IPS-18c (cell line): ENCODE data around the gene JAG1.

ENCODE experiments used
- H3K4me3 ChIP-seq: 2 replicates; pipeline ENCODE4 v1.7.0; 2013; ENCODE audit warnings: low read depth, mild to moderate bottlenecking, low read length, moderate library complexity; ENCODE audit not compliant: insufficient read depth
- H3K9me3 ChIP-seq: one replicate; pipeline ENCODE4 v1.6.1; 2013; ENCODE audit warnings: mild to moderate bottlenecking, low read length, moderate library complexity; ENCODE audit not compliant: control insufficient read depth, insufficient read depth

Gene JAG1

DNA sequence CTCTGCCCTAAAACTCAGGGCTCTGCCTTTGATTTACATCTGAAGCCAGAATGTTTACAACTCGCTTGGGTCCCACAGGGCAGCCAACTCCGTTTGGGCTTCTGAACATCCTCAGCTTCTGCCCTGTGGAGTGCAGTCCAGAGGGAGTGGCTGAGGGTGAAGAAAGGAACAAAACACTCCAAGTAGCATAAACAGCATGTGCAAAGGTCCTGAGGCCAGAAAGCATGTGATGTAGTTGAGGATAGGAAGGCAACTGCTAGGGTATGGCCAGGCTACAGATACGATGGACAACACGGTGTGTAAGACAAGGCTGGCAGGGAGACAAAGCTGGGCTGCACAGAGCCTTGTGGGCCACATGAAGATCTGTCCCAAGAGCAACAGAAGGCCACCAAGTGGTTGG is 12.5 kb downstream of the JAG1 start:
- no peak overlapping the region for H3K4me3 ChIP-seq
- no peaks in the 10 kb centered on the region for H3K9me3 ChIP-seq

DNA sequence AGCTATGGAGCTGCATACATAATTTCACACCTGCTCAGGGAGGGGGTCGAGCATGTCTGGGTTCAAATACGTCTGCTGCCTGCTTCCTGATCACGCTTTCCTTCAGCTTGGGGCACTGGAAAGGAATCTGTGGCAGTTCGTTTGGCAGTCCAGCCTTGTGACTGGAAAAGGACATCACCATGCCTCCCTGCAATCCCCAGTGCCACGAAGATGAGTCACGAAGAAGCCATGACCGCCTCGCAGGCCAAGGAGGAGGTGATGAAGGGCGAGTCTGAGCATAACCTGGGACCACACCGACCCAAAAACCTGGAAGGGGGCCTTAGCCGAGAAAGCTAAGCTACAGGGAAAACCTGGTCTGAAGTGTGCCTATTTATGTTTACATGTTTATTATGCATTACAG is 13.1 kb downstream of the JAG1 start:
- Histone ChIP-seq H3K4me3 (no peak overlapping the region), H3K9me3 (no peaks in the 10 kb centered on the region)

DNA sequence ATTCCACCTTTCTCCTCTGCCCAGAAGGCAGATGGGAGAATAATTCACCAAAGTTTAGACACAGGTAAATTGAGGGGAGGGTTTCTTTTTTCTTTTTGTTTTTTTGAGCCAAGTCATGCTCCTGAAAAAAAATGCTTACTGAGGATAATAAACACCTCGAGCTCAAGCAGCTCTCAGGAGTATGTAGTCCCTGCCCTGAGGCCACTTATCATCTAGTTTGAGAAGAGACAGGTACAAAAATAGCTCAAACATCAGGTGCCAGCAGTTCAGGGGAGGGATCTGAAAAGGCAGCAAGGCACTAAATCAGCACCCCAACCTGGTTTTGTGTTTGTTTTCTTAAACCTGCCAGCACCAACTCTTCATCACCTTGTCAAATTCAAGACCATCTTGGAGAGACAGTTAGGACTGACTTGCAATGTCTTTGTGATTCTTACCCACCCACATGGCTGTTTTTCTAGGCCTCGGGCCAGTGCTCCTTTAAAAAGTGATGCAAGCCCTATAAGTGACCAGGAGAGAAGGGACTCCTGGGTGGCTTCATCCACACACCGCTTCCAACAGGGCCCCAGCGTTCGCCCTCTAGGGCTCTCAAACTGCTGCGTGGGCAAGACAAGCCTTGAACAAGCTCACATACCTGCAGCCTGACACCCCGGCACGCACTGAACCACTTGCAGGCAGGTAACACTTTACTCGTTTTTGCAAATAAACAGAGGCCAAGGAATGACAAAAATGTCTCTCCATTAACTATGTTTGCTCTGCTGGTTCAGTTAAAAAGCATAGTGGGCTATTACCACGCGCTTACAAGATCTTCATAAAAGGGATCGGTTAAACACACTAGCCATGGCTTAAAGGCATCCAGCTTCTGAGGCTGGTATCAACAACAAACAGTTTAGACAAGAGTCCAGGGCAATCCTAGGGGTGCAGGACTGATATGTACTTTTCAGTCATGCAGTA is 13.9 kb downstream of the JAG1 start:
- H3K4me3 ChIP-seq: no peak overlapping the region

DNA sequence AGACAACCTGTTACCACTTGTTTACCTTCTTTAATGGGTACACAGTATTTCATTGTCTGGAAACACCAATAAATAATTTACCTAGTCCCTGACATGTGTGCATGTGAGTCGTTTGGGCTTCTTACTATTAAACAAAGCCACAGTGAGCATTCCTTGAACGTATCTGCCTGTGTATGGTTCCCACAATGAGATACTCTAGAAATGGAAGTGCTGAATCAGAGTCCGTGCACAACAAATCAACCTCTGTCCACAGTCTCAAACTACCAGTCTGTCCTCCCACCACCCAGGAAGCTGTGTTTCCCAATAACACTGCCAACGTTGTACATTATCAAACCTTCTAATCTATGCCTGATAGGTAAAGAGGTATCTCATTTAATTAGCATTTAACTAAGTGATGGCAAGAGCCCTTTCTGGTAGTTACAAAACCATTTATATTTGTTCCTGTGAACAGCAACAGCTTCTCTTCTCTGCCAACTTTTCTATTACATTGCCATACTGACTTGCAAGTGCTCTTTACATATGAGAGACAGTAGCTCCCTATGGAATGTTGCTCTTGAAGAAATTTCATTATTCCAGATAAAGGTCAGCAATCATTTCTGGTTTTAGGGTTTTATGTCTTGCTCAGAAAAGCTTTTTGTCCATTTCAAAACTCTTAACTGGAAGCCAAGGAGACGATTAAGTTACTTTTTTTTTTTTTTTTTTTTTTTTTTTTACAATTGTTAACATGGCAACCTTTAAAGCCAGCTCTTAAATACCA is 14.7 kb downstream of the JAG1 start:
- no peak overlapping the region for H3K4me3 ChIP-seq
- no peaks in the 10 kb centered on the region for H3K9me3 ChIP-seq

More for the DNA sequence above, 13.9 kb downstream of the JAG1 start:
- H3K9me3 ChIP-seq: no peaks in the 10 kb centered on the region

DNA sequence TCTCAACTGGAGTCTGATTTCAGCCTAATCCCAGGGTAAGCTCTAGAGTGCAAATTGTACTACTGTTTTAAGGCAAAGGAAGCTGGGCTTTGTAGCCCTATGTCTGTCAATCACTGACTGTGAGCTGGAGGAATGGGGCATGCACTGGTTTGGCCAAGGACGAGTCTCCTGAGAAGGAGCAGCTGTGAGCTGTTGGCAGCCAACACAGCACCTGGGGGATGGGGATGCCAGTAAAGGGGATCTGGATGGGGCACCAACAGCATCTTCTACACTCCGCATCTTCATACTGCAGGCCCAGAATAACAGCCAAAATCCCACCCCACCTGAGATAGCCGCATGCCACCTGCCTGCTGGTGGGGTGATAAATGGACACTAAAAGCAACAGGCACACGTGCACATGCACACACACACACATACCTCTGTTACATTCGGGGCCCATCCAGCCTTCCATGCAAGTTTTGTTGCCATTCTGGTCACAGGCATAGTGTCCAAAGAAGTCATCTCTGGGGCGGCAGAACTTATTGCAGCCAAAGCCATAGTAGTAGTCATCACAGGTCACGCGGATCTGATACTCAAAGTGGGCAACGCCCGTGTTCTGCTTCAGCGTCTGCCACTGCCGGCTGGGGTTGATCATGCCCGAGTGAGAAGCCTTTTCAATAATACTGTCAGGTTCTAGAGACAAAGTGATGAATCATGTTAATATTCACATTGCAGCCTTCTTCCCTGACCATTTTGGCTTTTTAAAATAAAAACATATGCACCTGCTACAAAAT is 15.6 kb downstream of the JAG1 start:
- Histone ChIP-seq H3K4me3 (no peak overlapping the region), H3K9me3 (no peaks in the 10 kb centered on the region)

DNA sequence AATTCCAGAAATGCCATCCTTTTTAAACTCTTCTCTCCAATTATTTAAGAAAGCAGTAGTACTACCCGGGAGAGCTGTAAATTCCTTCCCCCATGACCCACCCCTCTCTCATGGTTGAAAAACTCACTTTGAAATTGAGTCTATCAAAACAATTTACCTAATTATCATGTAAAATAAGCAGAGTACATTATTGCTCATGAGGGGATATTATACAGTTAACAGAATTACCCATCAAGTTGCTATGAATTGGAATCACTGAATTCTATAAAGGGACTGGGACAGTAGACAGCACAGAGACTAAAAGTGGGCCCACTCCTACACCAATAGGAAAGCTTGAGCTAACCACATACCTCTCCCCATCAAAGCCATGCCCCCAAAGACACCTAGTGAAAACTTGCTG is 16.3 kb downstream of the JAG1 start:
- no peak overlapping the region for H3K4me3 ChIP-seq
- no peaks in the 10 kb centered on the region for H3K9me3 ChIP-seq

DNA sequence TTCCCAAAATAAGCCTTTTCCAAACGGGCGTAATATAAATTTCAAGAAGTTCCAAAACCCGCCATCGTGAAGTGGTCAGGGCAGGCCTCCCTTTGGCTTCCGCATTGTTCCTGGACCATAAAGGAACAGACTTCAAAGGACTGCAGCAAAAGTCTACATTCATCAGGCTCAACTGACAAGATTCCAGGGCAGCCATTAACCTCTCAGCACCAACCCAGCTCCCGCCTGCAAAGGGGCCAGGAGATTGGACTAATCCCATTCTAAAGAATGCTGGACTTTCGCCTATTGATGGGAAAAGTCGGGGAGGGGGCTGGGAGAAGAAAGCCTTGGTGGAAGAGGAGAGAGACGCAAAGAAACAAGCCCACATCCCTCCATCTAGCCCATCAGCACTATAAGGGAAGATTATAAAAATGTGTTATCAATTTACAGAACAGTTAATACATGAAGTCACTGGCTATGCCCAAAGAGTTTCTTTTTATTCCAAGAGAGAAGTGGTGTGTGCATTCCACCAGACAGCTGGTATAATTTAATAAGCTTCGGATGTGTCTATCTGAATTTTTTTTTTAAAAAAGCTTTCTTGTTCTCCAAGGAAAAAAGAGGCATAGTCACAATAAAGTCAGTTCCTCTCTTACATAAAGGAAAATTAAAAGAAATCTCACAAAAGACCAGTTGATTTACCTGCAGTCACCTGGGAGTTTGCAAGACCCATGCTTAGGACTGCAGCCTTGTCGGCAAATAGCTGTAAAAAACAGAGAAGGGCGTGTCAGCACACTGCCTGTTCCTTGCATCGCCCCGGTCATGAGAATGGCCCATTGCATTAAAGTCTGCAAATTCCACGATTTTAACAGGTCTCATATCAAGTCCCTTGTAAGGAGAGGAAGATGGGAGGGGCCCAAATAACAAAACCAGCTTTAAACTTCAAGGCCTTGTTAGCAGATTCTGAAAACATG is 17.8 kb downstream of the JAG1 start:
- no peak overlapping the region for H3K4me3 ChIP-seq
- H3K9me3 ChIP-seq: no peaks in the 10 kb centered on the region

DNA sequence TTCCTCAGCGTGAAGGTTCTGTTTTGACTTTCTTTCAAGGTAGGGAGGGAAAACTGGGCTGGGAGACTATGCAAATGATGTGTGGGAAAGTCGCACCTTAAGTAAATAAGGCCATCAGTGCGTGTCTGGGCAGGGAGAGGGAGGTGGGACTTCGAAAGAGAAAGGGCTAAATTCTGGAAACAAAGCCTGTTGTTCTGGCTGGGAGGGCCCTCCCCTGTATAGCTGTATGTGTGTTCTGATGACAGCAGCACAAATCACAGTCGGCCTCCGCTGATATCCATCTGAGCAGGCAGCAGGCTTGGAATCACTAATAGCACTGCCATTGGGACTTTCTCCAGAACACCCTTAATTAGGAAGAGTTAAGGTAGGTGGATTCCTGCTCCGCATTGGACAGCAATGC is 19.2 kb downstream of the JAG1 start:
- Histone ChIP-seq H3K4me3 (no peak overlapping the region), H3K9me3 (no peaks in the 10 kb centered on the region)

DNA sequence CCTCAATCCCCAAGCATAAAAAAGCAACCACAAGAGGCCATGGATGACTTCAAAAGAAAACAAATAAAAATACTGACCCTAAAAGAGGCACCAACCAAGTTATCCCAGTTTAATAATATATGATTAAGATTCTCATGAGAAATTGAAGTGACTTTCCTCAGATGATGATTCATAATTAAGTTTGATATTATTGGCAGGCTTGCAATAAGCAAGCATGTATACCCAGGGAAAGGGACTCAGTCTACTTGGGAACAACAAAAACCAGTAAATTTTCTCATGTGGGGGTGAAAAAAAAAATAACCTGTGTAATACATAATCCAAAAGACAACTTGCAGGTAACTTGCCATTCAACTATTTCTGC is 19.6 kb downstream of the JAG1 start:
- no peak overlapping the region for H3K4me3 ChIP-seq
- H3K9me3 ChIP-seq: no peaks in the 10 kb centered on the region

DNA sequence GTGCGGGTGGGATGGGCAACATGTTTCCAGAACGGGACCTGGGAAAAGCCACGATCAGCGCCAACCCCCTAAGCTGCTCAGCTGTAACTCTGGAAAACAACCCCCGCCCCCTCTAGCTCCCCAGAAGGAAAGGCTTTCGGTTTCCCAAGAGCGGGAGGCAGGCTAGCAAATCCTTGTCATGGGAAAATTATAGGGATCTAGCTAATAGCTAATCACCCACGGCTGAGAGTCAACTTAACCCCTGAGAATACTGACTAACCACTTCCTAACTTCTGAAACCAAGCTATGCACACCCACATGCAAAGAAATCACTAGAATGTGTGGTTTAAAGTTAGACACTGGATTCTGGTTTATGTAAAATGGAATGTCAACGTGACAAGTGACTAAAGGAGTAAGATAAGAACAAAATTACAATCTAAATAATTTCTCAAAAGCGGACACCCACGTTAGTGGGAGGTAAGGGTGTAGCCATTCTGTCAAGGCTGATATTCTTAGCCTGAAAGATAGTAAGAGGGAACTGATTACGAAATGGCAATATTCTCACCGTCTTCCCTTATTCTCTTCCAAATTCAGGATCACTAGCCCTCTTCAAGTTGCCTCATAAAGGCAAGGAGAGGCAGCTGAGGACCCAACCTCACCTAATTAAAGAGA is 20.1 kb downstream of the JAG1 start:
- Histone ChIP-seq H3K4me3 (no peak overlapping the region), H3K9me3 (no peaks in the 10 kb centered on the region)

DNA sequence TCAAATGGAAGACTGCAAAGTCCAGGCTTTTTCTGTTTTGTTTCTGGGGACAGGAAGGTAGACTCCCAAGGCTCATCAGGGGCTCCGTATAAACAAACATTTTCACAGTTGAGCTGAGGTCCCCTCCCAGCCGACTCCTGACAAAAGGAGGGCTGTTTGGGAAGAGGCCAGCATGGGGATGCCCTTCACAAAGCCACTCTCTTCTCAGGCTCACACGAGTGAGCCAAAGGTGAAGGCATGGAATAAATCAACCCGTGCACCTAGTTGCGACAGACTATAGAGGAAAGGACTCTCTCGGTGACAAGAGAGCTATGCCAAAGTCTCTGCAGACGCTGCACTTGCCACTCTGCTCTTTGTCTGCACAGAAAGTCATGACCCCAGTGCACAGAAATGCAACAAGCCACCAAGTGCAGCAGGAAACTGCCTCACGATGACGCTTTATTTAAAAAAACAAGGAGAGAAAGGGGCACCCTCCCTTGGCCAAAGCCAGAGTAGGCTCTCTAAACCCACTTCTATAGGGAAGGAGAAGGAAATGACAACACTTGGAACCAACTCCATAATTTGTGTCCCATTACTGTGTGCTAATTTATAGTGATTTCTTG is 21.0 kb downstream of the JAG1 start:
- no peak overlapping the region for H3K4me3 ChIP-seq
- H3K9me3 ChIP-seq: no peaks in the 10 kb centered on the region

DNA sequence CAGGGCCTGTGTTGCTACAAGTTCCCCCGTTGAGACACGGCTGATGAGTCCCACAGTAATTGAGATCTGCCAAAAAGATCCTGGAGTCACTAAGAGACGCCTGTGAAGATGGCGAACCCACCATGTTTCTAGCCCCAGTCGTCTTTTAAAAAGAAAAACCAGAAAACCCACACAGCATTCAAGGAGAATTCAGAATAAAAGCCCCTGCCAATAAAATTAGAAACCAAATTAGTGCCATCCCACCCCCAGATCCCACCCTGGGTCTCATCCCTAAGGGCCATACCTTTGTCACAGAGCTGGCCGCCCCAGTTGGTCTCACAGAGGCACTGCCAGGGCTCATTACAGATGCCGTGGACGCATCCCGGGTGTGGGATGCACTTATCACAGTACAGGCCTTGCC is 21.6 kb downstream of the JAG1 start:
- Histone ChIP-seq H3K4me3 (no peak overlapping the region), H3K9me3 (no peaks in the 10 kb centered on the region)

DNA sequence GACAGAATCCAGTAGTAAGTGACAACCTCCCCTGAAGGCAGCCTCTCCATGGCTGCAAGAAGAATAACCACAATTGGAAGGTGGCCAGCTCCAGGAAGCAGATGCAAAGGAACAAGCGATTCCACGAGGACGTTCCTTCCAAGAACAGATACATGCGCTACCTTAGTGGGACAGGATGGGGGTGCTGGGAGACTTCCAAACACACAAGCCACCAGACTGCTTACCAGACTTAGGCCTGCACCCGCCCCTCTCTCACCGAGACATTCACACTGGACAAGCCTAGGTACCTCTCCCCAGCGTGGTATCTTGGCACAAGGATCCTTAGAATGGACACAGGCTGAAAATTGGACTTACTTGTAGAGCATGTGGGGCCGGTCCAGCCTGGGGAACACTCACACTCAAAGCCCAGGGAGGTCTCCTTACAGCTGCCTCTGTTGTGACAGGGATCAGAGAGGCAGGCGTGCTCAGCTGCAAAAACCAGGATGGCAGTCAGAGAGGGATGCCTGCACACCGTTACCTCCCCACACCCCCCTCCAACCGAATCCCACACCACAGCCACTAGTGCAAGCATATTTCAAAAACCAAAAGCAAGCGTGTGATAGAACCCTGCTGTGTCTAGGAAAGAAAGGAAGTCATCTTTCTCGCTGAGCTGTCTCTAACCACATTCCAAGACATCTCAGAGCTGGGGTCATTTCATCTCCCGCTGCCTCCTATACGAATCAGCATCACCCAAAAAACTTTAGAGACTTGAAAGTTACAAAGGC is 22.4 kb downstream of the JAG1 start:
- H3K4me3 ChIP-seq: no peak overlapping the region

DNA sequence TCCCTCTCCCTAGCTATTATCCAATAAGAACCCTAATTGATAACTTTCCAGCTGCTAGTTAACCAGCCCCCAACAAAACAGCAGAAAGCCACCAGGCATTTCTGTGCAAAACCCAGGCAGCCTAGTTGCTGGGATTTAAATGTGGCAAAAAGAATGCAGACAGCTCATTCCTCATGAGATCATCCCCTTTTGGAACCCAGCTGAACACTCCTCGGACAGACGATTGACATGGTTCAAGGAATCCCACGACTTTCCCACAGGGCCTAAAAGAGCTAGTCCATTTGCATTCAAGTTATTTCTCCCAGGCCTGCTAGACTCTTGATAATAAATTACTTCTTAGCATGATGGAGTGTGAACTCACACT is 24.0 kb downstream of the JAG1 start:
- Histone ChIP-seq H3K4me3 (no peak overlapping the region), H3K9me3 (no peaks in the 10 kb centered on the region)

More for the DNA sequence above, 22.4 kb downstream of the JAG1 start:
- H3K9me3 ChIP-seq: no peaks in the 10 kb centered on the region

DNA sequence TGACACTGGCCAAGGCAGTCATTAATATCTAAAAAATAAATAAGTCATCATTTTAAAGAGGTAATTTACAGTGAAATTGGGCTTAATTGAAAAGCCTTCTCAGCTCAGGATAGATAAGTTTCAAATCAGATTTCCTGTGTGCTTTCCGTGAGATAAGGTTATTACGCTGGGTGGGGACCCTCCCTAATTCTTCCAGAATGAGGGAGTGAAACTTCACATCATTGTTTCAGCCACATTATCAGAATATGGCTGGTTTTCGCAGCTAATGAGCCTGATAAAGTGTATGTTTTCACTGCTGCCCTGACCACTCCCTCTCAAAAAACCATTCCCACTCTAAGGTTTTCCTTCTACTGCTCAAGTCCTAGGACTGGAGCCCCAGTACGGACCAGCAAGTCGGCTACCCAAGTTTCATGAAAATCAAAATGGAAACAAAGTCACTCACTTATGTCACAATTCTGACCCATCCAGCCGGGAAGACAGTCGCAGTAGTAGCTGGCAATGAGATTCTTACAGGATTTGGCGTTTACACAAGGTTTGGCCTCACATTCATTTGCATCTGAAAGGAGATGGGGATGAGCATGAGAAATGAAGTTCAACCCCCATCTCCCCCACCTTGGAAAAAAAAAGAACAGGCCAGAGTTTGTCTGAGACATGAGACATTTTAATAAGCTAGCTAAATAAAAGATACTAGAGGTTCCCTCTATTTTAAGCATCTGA is 24.6 kb downstream of the JAG1 start:
- H3K4me3 ChIP-seq: no peak overlapping the region

More for the DNA sequence above, 24.6 kb downstream of the JAG1 start:
- H3K9me3 ChIP-seq: no peaks in the 10 kb centered on the region
